SK-N-SH (cell line): ENCODE results near the gene MPDU1. TPM values are rescaled to one million over a fixed set of nuclear protein-coding genes. Genes with fewer than 3 reads are reported as not detected.

ENCODE experiments used
- CTCF ChIA-PET: fragments of 300-600, 350-600 bp; formaldehyde crosslinking; extraction: SDS; loops from one replicate; lab custom pipeline; 2021; lab: Yijun Ruan, JAX
- POLR2A ChIA-PET: fragments of 350-600 bp; sonication (Branson Sonifier 250); formaldehyde crosslinking; extraction: SDS; loops from one replicate; lab custom pipeline; 2020; ENCODE audit warnings: antibody characterized with exemption, inconsistent platforms; lab: Yijun Ruan, JAX
- DNase-seq: peaks from one replicate; pipeline ENCODE4 v3.0.0; 2012
- H2AFZ ChIP-seq: fragments of 200-600 bp; sonication (generic); 2 replicates; pipeline ENCODE4 v1.8.1; 2016; ENCODE audit warnings: antibody characterized with exemption, mild to moderate bottlenecking, low read depth
- H3F3A ChIP-seq: fragments of 200-600 bp; sonication (generic); replicated peaks from 2 replicates; pipeline ENCODE3; 2016; ENCODE audit warnings: antibody characterized with exemption, mild to moderate bottlenecking; ENCODE audit not compliant: insufficient read depth
- H3K27ac ChIP-seq, 2 experiments: fragments of 200-500 bp in 1 of 2; fragments of 200-600 bp in 1 of 2; sonication (Bioruptor generic) in 1 of 2; sonication (generic), shearing (Covaris generic) in 1 of 2; 2 replicates each; pipeline versions ENCODE4 v1.5.1 to v1.6.1; 2014 to 2016; ENCODE audit warnings: low read depth in 2 of 2, inconsistent platforms in 1 of 2, low read length in 1 of 2, mild to moderate bottlenecking in 1 of 2, mixed read lengths in 1 of 2
- H3K27me3 ChIP-seq: fragments of 200-600 bp; sonication (generic), shearing (Covaris generic); 2 replicates; pipeline ENCODE4 v1.6.1; 2016; ENCODE audit warnings: mixed run types; ENCODE audit not compliant: insufficient read depth
- H3K36me3 ChIP-seq, 2 experiments: fragments of 200-500 bp in 1 of 2; fragments of 200-600 bp in 1 of 2; sonication (Bioruptor generic) in 1 of 2; sonication (generic) in 1 of 2; replicated peaks in 1 of 2; 2 replicates each; pipeline versions ENCODE3 to v1.5.1; 2014 to 2016; ENCODE audit warnings: low read length in 1 of 2, mild to moderate bottlenecking in 1 of 2; ENCODE audit not compliant: insufficient read depth in 2 of 2, control insufficient read depth in 1 of 2
- H3K4me1 ChIP-seq, 2 experiments: fragments of 200-500 bp in 1 of 2; fragments of 200-600 bp in 1 of 2; sonication (Bioruptor generic) in 1 of 2; sonication (generic), shearing (Covaris generic) in 1 of 2; 2 replicates each; pipeline versions ENCODE4 v1.5.1 to v1.6.1; 2014 to 2016; ENCODE audit warnings: low read depth in 1 of 2, low read length in 1 of 2, mixed run types in 1 of 2; ENCODE audit not compliant: insufficient read depth in 2 of 2, control insufficient read depth in 1 of 2
- H3K4me2 ChIP-seq: fragments of 200-600 bp; sonication (generic), shearing (Covaris generic); 2 replicates; pipeline ENCODE4 v1.6.1; 2017; ENCODE audit warnings: mixed run types
- H3K4me3 ChIP-seq, 2 experiments: fragments of 200-500 bp in 1 of 2; fragments of 200-600 bp in 1 of 2; sonication (Bioruptor generic) in 1 of 2; sonication (generic), shearing (Covaris generic) in 1 of 2; 2 replicates each; pipeline versions ENCODE4 v1.5.1 to v1.8.1; 2014 to 2016; ENCODE audit warnings: low read depth in 2 of 2, inconsistent platforms in 1 of 2, low read length in 1 of 2, mild to moderate bottlenecking in 1 of 2, mixed read lengths in 1 of 2, moderate library complexity in 1 of 2
- H3K79me2 ChIP-seq: fragments of 200-600 bp; sonication (generic); 2 replicates; pipeline ENCODE4 v1.8.1; 2017; ENCODE audit warnings: mild to moderate bottlenecking; ENCODE audit not compliant: insufficient read depth
- H3K9ac ChIP-seq: fragments of 200-600 bp; sonication (generic); 2 replicates; pipeline ENCODE4 v1.6.1; 2017; ENCODE audit warnings: mixed run types
- H3K9me2 ChIP-seq: fragments of 200-600 bp; sonication (generic); 2 replicates; pipeline ENCODE4 v1.6.1; 2017; ENCODE audit warnings: mixed run types
- H3K9me3 ChIP-seq: fragments of 200-600 bp; sonication (generic); 2 replicates; pipeline ENCODE4 v1.6.1; 2017; ENCODE audit warnings: mixed run types, mild to moderate bottlenecking, moderate library complexity
- H4K20me1 ChIP-seq: fragments of 200-600 bp; sonication (generic); 2 replicates; pipeline ENCODE4 v1.6.1; 2017; ENCODE audit warnings: mild to moderate bottlenecking, mixed run types; ENCODE audit not compliant: insufficient read depth
- CHD2 ChIP-seq: fragments of 150-350 bp; IDR thresholded peaks from 2 replicates; pipeline ENCODE4 v1.6.1; 2018; ENCODE audit warnings: low read length; ENCODE audit not compliant: partially characterized antibody
- ELF1 ChIP-seq: IDR thresholded peaks from 2 replicates; pipeline ENCODE4 v1.4.0; 2012
- EP300 ChIP-seq, 2 experiments: IDR thresholded peaks; 2 replicates each; pipeline versions ENCODE4 v1.4.0 to v1.6.1; 2012; ENCODE audit warnings: borderline replicate concordance in 1 of 2, low read depth in 1 of 2, low read length in 1 of 2
- EZH2phosphoT487 ChIP-seq: fragments of 200-600 bp; sonication (generic); IDR thresholded peaks from 2 replicates; pipeline ENCODE4 v1.6.1; 2017; ENCODE audit warnings: low read depth, mixed run types, mild to moderate bottlenecking, antibody characterized with exemption, moderate library complexity, borderline replicate concordance
- FOSL2 ChIP-seq: IDR thresholded peaks from 2 replicates; pipeline ENCODE4 v1.4.0; 2012; ENCODE audit warnings: low read depth, mild to moderate bottlenecking, moderate library complexity, borderline replicate concordance
- FOXJ3 ChIP-seq: sonication (generic); formaldehyde crosslinking; IDR thresholded peaks from 2 replicates; pipeline ENCODE4 v1.5.1; 2020; ENCODE audit warnings: mild to moderate bottlenecking, missing genetic modification reagents
- FOXM1 ChIP-seq: IDR thresholded peaks from 2 replicates; pipeline ENCODE4 v1.4.0; 2012; ENCODE audit warnings: low read depth, mild to moderate bottlenecking
- GABPA ChIP-seq: IDR thresholded peaks from 2 replicates; pipeline ENCODE4 v1.4.0; 2012; ENCODE audit warnings: low read depth, mild to moderate bottlenecking
- GATA2 ChIP-seq: sonication (generic); formaldehyde crosslinking; IDR thresholded peaks from 2 replicates; pipeline ENCODE4 v1.5.0; 2020; ENCODE audit warnings: mild to moderate bottlenecking, missing genetic modification reagents
- IRF3 ChIP-seq: fragments of 150-350 bp; IDR thresholded peaks from 2 replicates; pipeline ENCODE4 v1.6.1; 2016; ENCODE audit warnings: mild to moderate bottlenecking, low read depth, low read length
- JUND ChIP-seq: IDR thresholded peaks from 2 replicates; pipeline ENCODE4 v1.4.0; 2012
- MAX ChIP-seq: IDR thresholded peaks from 2 replicates; pipeline ENCODE4 v1.4.0; 2012; ENCODE audit warnings: low read depth
- MEF2A ChIP-seq: IDR thresholded peaks from 2 replicates; pipeline ENCODE4 v1.4.0; 2012; ENCODE audit warnings: low read depth, borderline replicate concordance
- MXI1 ChIP-seq: IDR thresholded peaks from 2 replicates; pipeline ENCODE4 v1.6.1; 2012; ENCODE audit warnings: mild to moderate bottlenecking, low read depth, low read length, improper control_type of control experiment
- NFIC ChIP-seq: IDR thresholded peaks from 2 replicates; pipeline ENCODE4 v1.4.0; 2012; ENCODE audit warnings: borderline replicate concordance
- NRF1 ChIP-seq: IDR thresholded peaks from 2 replicates; pipeline ENCODE4 v1.6.1; 2012; ENCODE audit warnings: low read depth, mild to moderate bottlenecking, low read length
- PBX3 ChIP-seq: IDR thresholded peaks from 2 replicates; pipeline ENCODE4; 2012
- POLR2AphosphoS5 ChIP-seq: IDR thresholded peaks from 2 replicates; pipeline ENCODE4 v1.6.1; 2012; ENCODE audit warnings: low read depth, low read length
- RAD21 ChIP-seq: IDR thresholded peaks from 2 replicates; pipeline ENCODE4 v1.6.1; 2012; ENCODE audit warnings: mild to moderate bottlenecking, low read length
- RCOR1 ChIP-seq: fragments of 150-350 bp; IDR thresholded peaks from 2 replicates; pipeline ENCODE4 v1.6.1; 2017; ENCODE audit warnings: antibody characterized with exemption, low read length
- REST ChIP-seq: IDR thresholded peaks from 2 replicates; pipeline ENCODE4 v1.6.1; 2012; ENCODE audit warnings: mild to moderate bottlenecking, low read depth, low read length, moderate library complexity
- RFX5 ChIP-seq: IDR thresholded peaks from 2 replicates; pipeline ENCODE4 v1.6.1; 2012; ENCODE audit warnings: mild to moderate bottlenecking, improper control_type of control experiment, low read length
- RXRA ChIP-seq: IDR thresholded peaks from 2 replicates; pipeline ENCODE4 v1.4.0; 2012; ENCODE audit warnings: low read depth, mild to moderate bottlenecking, borderline replicate concordance
- SIN3A ChIP-seq: IDR thresholded peaks from 2 replicates; pipeline ENCODE4 v1.6.1; 2012; ENCODE audit warnings: low read depth, mild to moderate bottlenecking, low read length, moderate library complexity, borderline replicate concordance
- SMC3 ChIP-seq: IDR thresholded peaks from 2 replicates; pipeline ENCODE4 v1.6.1; 2012; ENCODE audit warnings: low read depth, low read length, improper control_type of control experiment
- TAF1 ChIP-seq: IDR thresholded peaks from 2 replicates; pipeline ENCODE4 v1.6.1; 2012; ENCODE audit warnings: low read depth, mild to moderate bottlenecking, low read length, moderate library complexity, borderline replicate concordance
- TCF12 ChIP-seq: IDR thresholded peaks from 2 replicates; pipeline ENCODE4 v1.4.0; 2012
- TEAD4 ChIP-seq: IDR thresholded peaks from 2 replicates; pipeline ENCODE4 v1.4.0; 2012; ENCODE audit warnings: mild to moderate bottlenecking, borderline replicate concordance; ENCODE audit not compliant: insufficient read depth
- USF1 ChIP-seq: IDR thresholded peaks from 2 replicates; pipeline ENCODE4 v1.4.0; 2012; ENCODE audit warnings: low read depth, borderline replicate concordance
- YY1 ChIP-seq: IDR thresholded peaks from 2 replicates; pipeline ENCODE4 v1.4.0; 2012; ENCODE audit warnings: low read depth, mild to moderate bottlenecking
- WGBS: methylation state at CpG from one replicate; pipeline ENCODE4 v1.1.6; 2017; ENCODE audit warnings: low lambda C conversion rate; 5-methylcytosine and 5-hydroxymethylcytosine counted together
- polyA plus RNA-seq, 3 experiments: library from polyadenylated mRNA; depleted of rRNA; stranded (reverse); fragments of >200 nt; gene quantifications; 2 replicates each; pipeline ENCODE4 v1.2.3, GENCODE V29; 2012

The MPDU1 gene
- polyA plus RNA-seq, 1 of the 3 experiments (the other 2 are of a cell fraction): 126 TPM

GRCh38 chr17:7561028-7561575 lies 22.6 kb upstream of the MPDU1 start:
- WGBS: 2% methylated on average over 31 of the region's 32 CpGs
- Histone ChIP-seq H3K79me2 (peaks cover 44% of the 10 kb centered on the region), H3K9ac (peak overlapping the region; percentile 93), H3K9me2 (no peaks in the 10 kb centered on the region), H2AFZ (peak overlapping the region; percentile 85), H3K4me1 (peaks cover 17 to 54% of the 10 kb centered on the region in 2 experiments), H3K4me2 (peak overlapping the region; percentile 92), H3K36me3 (peaks cover 23 to 24% of the 10 kb centered on the region in 2 experiments), H4K20me1 (no peaks in the 10 kb centered on the region), H3K27me3 (no peaks in the 10 kb centered on the region), H3K9me3 (no peaks in the 10 kb centered on the region), H3K4me3 (peak overlapping the region; percentile 88 to 90), H3F3A (peaks cover 8% of the 10 kb centered on the region), H3K27ac (peak overlapping the region; percentile 85 to 88)
- DNase-seq: peak; percentile 93
- ChIA-PET POLR2A (interaction anchor here (0.7 to 2.7 kb wide), 6 partner anchors 12 to 205 kb away, joined by 3 to 7 read pairs (median 4); partner anchors contain the start of genes FGF11, MPDU1 and TNFSF12), CTCF (interaction anchor here (0.6 to 10.7 kb wide), 75 partner anchors 11 to 516 kb away, joined by 3 to 236 read pairs (median 5); partner anchors contain the start of genes ACAP1, CTDNEP1, GABARAP and KCTD11)
- peak; percentile 40 for TF ChIP-seq CHD2
- TF ChIP-seq FOXJ3 (CRISPR knock-in tag): no peak
- TF ChIP-seq IRF3: no peak
- 0 out of 2 replicates have a peak, but pooled peaks have one; percentile 29 for TF ChIP-seq TAF1
- TF ChIP-seq TCF12: no peak; the same call in 1 of the 2 replicates
- no peak for TF ChIP-seq POLR2AphosphoS5
- no peak for TF ChIP-seq JUND
- no peak; the same call in 1 of the 2 replicates for TF ChIP-seq REST
- TF ChIP-seq SIN3A: no peak
- no peak for TF ChIP-seq GABPA
- TF ChIP-seq FOXM1: no peak
- no peak for TF ChIP-seq TEAD4
- TF ChIP-seq NRF1: no peak
- peak; percentile 59 for TF ChIP-seq MAX
- TF ChIP-seq ELF1: no peak
- TF ChIP-seq MXI1: no peak
- TF ChIP-seq YY1: no peak
- TF ChIP-seq NFIC: peak; percentile 70
- no peak for TF ChIP-seq RFX5
- no peak for TF ChIP-seq MEF2A
- no peak for TF ChIP-seq RCOR1
- TF ChIP-seq RXRA: no peak
- no peak for TF ChIP-seq PBX3
- no peak for TF ChIP-seq EZH2phosphoT487
- TF ChIP-seq EP300 (IDR thresholded peaks at IDR 0.05; ENCODE audit: borderline replicate concordance in 1 of 2, low read depth in 1 of 2, low read length in 1 of 2): no peak
- peak; percentile 84 for TF ChIP-seq RAD21
- TF ChIP-seq USF1: no peak
- TF ChIP-seq GATA2 (CRISPR knock-in tag): no peak
- TF ChIP-seq FOSL2: no peak
- TF ChIP-seq SMC3: peak; percentile 70
